SU-DHL-6 (cell line): Measurements from ENCODE around the gene NUBPL.

Source experiments
- H2AFZ ChIP-seq: fragments of 200-600 bp; sonication (generic); 2 replicates; pipeline ENCODE4 v1.6.1; 2014; ENCODE audit warnings: low read depth, mild to moderate bottlenecking, moderate library complexity, mixed read lengths, antibody characterized with exemption, low read length; ENCODE audit not compliant: severe bottlenecking
- H3F3A ChIP-seq: fragments of 200-600 bp; shearing (Covaris generic); 2 replicates; pipeline ENCODE4 v1.6.0; 2016; ENCODE audit warnings: antibody characterized with exemption, mild to moderate bottlenecking; ENCODE audit not compliant: insufficient read depth
- H3K27ac ChIP-seq: fragments of 200-600 bp; sonication (generic); 2 replicates; pipeline ENCODE4 v1.5.1; 2016; ENCODE audit warnings: low read depth, mild to moderate bottlenecking, low read length, moderate library complexity, mixed read lengths
- H3K27me3 ChIP-seq: fragments of 200-600 bp; sonication (generic), shearing (Covaris generic); 2 replicates; pipeline ENCODE4 v1.6.0; 2014; ENCODE audit warnings: mild to moderate bottlenecking, low read length
- H3K36me3 ChIP-seq: fragments of 200-600 bp; sonication (generic); 2 replicates; pipeline ENCODE4 v1.6.1; 2014; ENCODE audit warnings: mild to moderate bottlenecking, low read length, mixed read lengths
- H3K4me2 ChIP-seq: fragments of 300-600, 200-600 bp; shearing (Covaris generic), sonication (generic); 2 replicates; pipeline ENCODE4 v1.6.0; 2014; ENCODE audit warnings: low read length, low read depth, mild to moderate bottlenecking; ENCODE audit not compliant: poor library complexity, severe bottlenecking
- H3K4me3 ChIP-seq: fragments of 200-600 bp; sonication (generic); 2 replicates; pipeline ENCODE4 v1.5.1; 2014; ENCODE audit warnings: antibody characterized with exemption, low read length, mild to moderate bottlenecking, mixed read lengths; ENCODE audit not compliant: insufficient read depth, poor library complexity, severe bottlenecking
- H3K79me2 ChIP-seq: fragments of 200-600 bp; sonication (generic); 2 replicates; pipeline ENCODE4 v1.6.1; 2014; ENCODE audit warnings: mild to moderate bottlenecking, low read length, moderate library complexity; ENCODE audit not compliant: insufficient read depth
- H3K9ac ChIP-seq: fragments of 200-600 bp; sonication (generic); 2 replicates; pipeline ENCODE4 v1.7.0; 2014; ENCODE audit warnings: mild to moderate bottlenecking, low read length
- H3K9me2 ChIP-seq: fragments of 200-600 bp; sonication (generic); replicated peaks from 2 replicates; pipeline ENCODE4 v1.6.1; 2014; ENCODE audit warnings: low read length; ENCODE audit not compliant: insufficient read depth
- H3K9me3 ChIP-seq: fragments of 200-600 bp; sonication (generic); 2 replicates; pipeline ENCODE4 v1.6.1; 2014; ENCODE audit warnings: low read length, mixed read lengths; ENCODE audit not compliant: insufficient read depth
- H4K20me1 ChIP-seq: fragments of 200-600 bp; sonication (generic); 2 replicates; pipeline ENCODE4 v1.6.1; 2014; ENCODE audit warnings: low read depth, mild to moderate bottlenecking, antibody characterized with exemption, low read length, moderate library complexity, mixed read lengths
- EZH2phosphoT487 ChIP-seq: fragments of 200-600 bp; sonication (generic), shearing (Covaris generic); conservative IDR thresholded peaks from 2 replicates; pipeline ENCODE4 v1.6.1; 2018; ENCODE audit warnings: mild to moderate bottlenecking, antibody characterized with exemption, low read length, moderate library complexity, mixed read lengths
- TF ChIP-seq, protein P1 (sequence below): fragments of 200-600 bp; sonication (generic); IDR thresholded peaks from one replicate; pipeline ENCODE4 v1.5.1; 2017; ENCODE audit warnings: antibody characterized with exemption, mild to moderate bottlenecking, low read length, moderate library complexity; ENCODE audit not compliant: insufficient read depth, poor library complexity, severe bottlenecking

Gene NUBPL

DNA sequence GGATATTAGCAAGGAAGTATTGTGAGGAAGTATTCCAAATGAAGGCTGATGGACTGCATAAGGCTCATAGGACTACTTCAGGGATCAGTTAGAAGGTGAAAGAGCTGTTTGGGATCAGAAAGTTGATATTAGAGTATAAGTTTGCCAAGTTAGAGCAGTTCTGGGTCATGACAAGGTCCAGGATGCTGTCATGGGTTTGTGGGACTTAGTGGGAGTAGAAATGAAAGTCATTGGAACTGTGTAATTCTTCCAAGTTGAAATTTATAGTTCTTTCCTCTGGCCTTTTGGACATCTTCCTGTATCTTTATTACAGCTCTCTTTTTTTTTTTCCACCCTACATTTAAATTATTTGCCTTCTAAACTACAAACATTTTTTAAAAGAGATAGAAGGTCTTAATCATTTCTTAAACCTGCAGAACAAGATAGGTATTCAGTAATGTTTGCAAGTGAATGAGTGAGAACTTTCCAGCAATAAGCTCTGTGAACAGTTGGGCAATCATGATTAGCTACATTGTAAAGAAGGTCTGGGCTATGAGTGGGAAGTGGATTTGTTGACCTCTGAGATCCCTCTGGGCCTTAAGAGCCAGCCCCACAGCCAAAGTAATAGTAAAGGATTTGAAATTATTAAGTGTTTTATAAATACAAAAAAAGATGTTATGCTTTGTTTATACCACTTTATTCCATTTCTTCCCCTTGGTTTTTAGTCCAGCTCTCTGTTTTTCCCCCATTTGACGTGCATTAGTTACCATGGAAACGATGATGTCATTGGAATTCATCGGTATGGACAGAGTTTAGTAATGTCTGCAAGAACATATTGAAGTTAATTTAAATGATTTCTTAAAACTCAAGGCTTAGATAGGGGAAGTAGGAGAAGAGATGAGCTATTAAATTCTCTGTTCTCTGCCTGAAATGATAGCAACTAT, 268.0 kb downstream of the NUBPL start:
- TF ChIP-seq, protein P1, sequence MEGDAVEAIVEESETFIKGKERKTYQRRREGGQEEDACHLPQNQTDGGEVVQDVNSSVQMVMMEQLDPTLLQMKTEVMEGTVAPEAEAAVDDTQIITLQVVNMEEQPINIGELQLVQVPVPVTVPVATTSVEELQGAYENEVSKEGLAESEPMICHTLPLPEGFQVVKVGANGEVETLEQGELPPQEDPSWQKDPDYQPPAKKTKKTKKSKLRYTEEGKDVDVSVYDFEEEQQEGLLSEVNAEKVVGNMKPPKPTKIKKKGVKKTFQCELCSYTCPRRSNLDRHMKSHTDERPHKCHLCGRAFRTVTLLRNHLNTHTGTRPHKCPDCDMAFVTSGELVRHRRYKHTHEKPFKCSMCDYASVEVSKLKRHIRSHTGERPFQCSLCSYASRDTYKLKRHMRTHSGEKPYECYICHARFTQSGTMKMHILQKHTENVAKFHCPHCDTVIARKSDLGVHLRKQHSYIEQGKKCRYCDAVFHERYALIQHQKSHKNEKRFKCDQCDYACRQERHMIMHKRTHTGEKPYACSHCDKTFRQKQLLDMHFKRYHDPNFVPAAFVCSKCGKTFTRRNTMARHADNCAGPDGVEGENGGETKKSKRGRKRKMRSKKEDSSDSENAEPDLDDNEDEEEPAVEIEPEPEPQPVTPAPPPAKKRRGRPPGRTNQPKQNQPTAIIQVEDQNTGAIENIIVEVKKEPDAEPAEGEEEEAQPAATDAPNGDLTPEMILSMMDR: no peak
- TF ChIP-seq EZH2phosphoT487: no peak
- no peaks in the 10 kb centered on the region for H3K9me2 ChIP-seq
- H3K27ac ChIP-seq: no peak overlapping the region
- no peak overlapping the region for H3K4me3 ChIP-seq
- H3K9ac ChIP-seq: no peak overlapping the region
- no peak overlapping the region for H2AFZ ChIP-seq
- no peaks in the 10 kb centered on the region for H3K79me2 ChIP-seq
- no peaks in the 10 kb centered on the region for H3K36me3 ChIP-seq
- no peaks in the 10 kb centered on the region for H3K27me3 ChIP-seq
- no peaks in the 10 kb centered on the region for H3K9me3 ChIP-seq
- no peaks in the 10 kb centered on the region for H3F3A ChIP-seq
- no peak overlapping the region for H3K4me2 ChIP-seq
- H4K20me1 ChIP-seq: no peaks in the 10 kb centered on the region

GRCh38 chr14:31834616-31835015, 273.4 kb downstream of the NUBPL start:
- Histone ChIP-seq H3K4me3 (no peak overlapping the region), H3K9ac (no peak overlapping the region), H3K27me3 (no peaks in the 10 kb centered on the region), H4K20me1 (no peaks in the 10 kb centered on the region), H3K9me2 (no peaks in the 10 kb centered on the region), H3K27ac (no peak overlapping the region), H3K9me3 (no peaks in the 10 kb centered on the region), H3F3A (no peaks in the 10 kb centered on the region), H3K36me3 (no peaks in the 10 kb centered on the region), H3K4me2 (no peak overlapping the region), H3K79me2 (no peaks in the 10 kb centered on the region), H2AFZ (no peak overlapping the region)
- TF ChIP-seq, protein P1: no peak
- TF ChIP-seq EZH2phosphoT487: no peak

GRCh38 chr14:31835049-31835448, 273.8 kb downstream of the NUBPL start:
- Histone ChIP-seq H2AFZ (no peak overlapping the region), H3F3A (no peaks in the 10 kb centered on the region), H3K9me2 (no peaks in the 10 kb centered on the region), H3K4me2 (no peak overlapping the region), H3K79me2 (no peaks in the 10 kb centered on the region), H3K36me3 (no peaks in the 10 kb centered on the region), H3K9me3 (no peaks in the 10 kb centered on the region), H3K4me3 (no peak overlapping the region), H3K9ac (no peak overlapping the region), H3K27me3 (no peaks in the 10 kb centered on the region), H4K20me1 (no peaks in the 10 kb centered on the region), H3K27ac (no peak overlapping the region)
- TF ChIP-seq, protein P1: no peak
- no peak for TF ChIP-seq EZH2phosphoT487
